NCI-H524 treated with DMSO at 0.1 percent for 48 hours (cell line): ENCODE results near the gene SAMSN1.

Source experiments
- DNase-seq: peaks from one replicate; lab custom pipeline; 2025; lab: John Stamatoyannopoulos, UW

Gene SAMSN1

DNA sequence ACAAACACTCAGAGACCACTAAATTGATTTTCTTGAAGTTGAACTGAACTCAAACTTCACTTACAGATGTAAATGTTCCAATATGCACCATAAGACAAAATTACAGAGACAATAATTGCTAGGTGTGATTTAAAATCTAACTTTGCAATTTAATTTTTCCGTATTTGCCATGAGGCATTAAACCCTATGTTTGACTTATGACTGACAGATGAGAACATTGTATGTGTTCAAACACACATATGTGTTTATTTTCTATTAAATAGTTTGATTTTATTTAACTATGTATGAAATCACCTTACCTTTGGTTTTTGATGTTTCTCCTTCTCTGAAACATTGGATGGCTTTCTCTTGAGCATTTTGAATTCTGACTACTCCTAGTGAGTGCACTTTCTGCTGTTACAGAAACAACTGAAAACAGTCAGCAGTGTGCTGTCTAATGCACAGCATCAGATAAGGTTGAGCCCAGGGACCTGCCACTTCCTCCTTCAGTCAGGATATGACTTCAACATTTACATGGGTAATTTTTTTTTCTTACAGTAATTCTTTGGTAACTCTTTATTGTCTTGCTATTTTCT lies at the start of gene SAMSN1:
SAMSN1 (minus strand) TSS at position 410 of the 575 bp plus-strand sequence; CDS start at position 356, 54 bp downstream.
- no peak for DNase-seq

DNA sequence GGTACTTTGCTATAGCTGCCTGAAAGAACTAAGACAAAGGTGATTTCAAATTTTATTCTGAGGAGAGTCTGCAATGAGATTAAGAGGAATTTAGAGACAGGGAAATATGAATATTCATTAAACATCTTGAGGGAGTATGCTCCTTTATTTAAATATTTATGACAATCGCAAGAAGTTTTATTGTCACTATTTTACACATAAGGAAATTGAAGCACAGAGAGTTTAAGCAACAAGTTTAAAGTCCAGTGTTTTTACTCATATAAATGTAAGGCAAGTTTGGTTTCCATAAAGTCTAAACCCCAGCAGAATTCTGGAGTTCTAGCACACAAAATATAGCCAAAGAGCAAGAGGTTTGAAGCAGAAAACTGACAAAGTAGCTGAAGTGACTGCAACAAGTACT lies 49.3 kb upstream of the SAMSN1 start:
- no peak for DNase-seq

DNA sequence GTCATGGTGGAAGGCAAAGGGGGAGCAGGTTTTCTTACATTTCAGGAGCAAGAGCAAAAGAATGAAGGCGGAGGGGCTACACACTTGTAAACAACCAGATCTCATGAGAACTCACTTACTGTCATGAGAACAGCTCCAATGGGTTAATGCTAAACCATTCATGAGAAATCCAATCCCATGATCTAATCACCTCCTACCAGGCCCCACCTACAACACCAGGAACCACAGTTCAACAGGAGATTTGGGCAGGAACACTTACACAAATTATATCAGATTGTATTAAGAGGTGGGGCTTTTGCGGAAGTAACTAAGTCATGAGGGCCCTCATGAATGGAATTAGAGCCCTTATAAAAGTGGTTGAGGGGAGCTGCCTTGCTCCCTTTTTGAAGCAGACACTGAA lies 48.9 kb upstream of the SAMSN1 start:
- no peak for DNase-seq

DNA sequence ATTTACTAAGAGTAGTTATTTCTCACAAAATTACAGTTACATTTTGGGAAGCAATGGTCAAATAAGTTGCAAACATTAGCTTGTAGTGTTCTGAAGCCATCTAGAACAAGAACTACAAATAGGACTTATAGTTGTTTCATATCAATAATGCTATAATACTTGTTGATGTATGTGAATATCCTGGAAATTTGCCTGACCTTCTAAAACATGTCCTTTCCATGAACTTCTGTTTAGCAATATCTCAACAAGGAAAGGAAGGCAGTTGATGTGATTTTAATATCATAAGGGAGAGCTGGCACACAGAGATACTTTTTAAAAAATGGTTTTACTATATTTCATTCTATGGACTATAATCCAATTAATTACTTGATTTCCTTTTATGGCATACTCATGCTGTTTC lies 47.1 kb upstream of the SAMSN1 start:
- no peak for DNase-seq

DNA sequence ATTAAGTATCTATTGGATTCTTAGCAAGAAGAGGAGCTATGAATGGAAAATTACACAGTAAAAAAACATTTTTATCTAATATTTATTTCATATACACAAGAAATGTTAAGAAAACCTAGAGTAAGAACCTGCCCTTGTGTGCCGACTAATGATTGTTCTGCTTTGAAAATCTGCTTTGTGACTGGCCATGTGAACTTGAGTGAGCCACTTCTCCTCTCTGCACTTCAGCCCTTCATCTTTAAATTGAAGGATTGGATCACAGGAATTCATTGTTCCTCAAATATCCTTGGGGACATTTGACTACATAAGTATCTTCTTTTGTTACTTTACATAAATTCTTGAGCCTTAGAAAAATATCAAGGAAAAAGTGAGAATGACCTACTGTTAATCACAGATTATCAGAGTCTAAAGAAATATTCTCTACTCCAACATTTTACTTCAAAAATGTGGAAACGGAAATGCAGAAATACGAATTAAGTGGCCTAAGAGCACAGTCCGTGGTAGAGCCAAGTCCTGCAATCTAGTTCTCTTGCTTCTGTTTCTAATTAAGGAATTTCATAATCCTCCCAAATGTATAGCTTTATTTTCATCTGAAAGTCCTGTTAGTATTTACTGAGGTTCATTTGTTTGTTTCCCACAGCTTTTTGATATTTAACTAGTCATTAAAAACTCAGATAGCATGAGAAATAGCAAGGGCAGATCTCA lies 46.3 kb upstream of the SAMSN1 start:
- no peak for DNase-seq

DNA sequence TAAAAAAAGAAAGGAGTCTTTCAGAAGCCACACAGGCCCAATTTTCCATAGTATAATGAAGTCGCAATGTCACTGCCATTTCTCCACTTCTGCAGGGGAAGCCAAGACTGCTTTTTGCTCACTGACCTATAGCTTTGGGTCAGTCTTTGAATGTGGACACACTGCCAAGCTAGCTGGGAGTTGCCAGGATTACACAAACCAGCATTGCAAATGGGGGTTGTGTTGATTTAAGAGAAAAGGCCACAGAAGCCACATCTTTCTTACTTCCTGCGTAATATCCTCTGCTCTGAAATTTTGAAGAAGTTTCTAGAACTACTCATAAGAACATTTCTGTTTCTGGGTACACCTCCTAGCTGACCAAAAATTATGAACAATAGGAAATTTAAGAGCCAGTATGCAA lies 45.8 kb upstream of the SAMSN1 start:
- no peak for DNase-seq

DNA sequence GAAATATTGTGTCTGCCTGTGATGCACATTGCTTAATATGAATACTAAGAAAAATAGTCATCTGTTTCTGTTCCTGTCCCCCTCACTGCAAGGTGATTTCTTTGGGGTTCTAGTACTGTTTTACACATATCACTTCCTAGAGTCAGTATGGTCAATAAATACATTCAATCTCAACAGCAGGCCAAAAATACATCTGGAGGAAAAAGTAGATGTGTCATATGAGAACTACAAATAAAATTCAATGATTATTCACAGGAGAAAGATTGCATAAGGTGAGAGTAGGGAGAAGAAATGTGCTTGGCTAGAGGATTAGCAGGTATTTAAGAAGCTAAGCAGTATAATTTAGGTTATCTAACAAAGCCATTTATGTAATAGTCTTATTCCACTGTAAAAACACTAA lies 45.3 kb upstream of the SAMSN1 start:
- DNase-seq: no peak

DNA sequence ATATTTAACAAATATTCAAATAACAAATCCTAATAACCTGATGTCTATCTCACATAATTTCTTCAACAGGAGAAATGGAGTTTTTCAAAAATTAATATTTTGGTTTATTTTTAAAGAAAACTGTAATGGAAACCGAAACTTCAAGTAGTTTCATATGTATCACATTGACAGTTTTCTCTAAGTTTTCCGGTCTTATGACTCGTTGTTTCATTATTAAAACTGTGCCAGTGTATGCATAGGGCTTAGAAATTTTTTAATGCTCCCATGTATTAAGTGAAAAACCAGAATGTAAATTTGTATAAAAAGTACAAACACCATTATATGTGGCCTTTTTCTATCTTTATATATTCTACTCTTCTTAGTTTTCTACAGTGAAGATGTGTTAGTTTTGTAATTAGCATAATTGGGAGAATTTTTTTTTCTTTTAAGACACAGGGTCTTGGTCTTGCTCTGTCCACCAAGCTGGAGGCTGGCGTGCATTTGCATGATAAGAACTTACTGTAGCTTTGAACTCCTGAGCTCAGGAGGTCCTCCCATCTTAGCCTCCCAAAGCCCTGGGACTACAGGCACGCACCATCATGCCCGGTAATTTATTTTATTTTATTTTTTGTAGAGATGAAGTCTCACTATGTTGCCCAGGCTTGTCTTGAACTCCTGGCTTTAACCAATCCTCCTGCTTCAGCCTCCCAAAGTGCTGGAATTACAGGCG lies 43.9 kb upstream of the SAMSN1 start:
- DNase-seq: no peak

DNA sequence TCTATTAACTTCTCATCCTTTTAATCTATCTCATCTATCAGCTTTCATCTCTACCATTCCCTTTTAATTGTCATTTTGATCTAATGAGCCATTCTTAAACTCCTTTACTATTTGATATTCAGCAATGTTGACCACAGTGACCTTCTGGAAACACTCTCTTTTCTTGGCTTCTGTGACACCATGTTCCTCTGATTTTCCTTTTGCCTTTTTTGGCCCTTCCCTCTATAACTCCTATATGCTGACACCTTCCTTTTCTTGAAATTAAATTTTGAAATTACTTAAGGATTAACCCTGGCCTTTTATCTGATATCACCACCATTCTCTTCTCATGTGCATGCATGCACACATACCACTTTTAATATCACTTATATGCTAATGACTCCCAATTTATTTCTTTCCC lies 41.2 kb upstream of the SAMSN1 start:
- no peak for DNase-seq

DNA sequence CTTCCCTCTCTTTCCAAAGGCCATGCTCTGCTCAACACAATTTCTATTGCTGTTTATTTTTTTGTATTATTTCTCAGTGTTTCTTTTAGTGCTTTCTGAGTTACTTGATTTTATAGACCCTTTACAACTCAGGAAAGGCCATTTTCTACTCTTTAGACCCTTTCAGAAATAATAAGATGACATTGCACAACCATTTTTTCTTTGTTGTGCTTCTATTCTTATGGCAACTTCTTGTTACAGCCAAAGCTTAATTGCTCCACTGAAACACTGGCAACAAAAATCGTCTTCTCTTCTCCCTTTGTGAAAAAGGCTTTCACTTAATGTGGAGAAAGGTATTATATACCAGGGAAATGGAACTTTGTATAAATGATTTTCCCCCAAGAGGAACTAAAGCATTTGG lies 39.0 kb upstream of the SAMSN1 start:
- DNase-seq: no peak

DNA sequence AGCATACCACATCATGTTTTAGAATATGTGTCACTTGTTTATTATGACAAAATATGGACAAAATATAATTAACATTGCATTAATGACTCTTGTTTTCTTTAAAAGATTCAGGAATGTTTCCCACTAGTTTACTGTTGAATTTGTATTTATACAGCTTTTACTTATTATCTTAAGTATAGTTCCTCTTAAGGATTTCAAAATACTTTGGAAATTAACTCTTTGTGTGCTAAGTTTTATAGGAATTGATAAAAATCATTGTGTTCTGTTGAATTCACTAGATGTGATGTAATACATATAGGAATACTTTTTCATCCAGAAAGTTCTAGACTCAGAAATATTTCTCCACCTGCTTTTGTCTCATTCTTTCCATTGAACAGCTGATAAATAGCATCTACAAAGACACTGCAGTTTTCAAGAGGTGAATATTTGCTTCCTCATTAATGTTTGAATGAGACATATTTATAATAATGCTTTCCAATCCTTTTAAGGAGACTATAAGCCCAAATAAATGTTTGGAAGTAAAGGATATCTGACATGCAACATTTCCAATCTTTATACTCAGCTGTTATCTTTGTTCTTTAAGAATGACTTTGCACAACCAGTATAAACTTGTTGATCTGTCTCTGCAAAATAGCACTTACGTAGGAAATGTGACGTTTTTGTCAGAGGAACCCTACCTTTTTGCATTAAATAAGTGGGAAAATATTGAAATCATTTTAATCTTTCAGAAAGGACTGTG lies 38.4 kb upstream of the SAMSN1 start:
- no peak for DNase-seq

DNA sequence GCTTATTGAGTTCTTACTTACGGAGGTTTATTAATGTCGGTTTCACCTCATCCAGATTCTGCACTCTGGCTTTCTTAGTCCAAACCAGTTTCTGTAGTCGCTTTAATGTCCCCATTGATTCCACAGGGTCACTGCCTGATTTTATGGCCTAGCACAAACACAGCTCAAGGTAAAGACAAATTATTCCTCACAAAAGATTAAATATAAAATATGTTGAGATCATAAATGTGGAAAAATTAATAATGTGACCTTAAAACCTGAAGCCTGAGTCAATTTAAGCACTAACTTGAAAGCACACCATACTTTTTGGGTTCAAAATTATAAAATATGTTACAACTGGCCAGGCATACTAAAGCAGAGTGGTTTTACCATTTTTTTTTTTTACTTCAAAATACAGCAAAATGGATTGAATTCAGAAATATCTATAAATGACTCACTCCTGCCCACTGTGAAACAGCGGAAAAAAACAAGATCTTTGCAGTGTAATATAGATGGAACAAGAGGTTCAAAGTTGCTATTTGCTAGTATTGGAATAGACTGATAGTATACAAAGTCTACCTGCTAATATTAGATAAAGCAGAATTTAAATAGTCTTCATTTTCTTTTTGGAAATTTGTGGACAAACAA lies 37.6 kb upstream of the SAMSN1 start:
- no peak for DNase-seq

DNA sequence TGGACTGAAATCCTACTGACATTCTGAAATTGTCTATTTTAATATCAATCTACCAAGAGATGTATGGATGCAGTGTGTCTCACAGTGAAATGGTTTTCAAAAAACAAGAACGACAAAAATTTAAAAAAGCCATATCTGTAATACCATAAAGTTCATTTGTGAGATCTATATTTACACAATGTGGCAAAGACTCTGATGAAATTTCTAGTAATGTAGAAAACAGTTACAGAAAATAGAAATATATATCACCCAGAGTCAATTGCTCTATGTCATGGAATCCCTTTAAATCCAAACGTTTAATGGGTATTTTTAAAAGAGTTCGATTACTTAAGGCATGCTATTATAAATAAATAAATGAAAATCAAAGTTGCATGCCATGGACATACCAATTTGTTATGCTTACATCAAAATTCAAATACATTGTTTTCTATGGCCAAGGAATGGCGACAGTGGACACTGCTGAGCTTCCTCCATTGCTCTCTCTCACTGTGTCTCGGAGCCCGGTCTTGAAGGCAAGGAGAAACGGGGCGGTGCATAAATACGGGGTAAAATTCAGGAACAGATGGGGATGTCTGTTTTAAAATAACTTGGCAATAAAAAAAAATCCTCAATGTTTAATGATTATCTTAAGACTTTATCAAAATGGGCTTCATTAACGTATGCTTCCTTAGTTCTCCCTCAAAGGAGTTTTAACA lies 37.0 kb upstream of the SAMSN1 start:
- no peak for DNase-seq

DNA sequence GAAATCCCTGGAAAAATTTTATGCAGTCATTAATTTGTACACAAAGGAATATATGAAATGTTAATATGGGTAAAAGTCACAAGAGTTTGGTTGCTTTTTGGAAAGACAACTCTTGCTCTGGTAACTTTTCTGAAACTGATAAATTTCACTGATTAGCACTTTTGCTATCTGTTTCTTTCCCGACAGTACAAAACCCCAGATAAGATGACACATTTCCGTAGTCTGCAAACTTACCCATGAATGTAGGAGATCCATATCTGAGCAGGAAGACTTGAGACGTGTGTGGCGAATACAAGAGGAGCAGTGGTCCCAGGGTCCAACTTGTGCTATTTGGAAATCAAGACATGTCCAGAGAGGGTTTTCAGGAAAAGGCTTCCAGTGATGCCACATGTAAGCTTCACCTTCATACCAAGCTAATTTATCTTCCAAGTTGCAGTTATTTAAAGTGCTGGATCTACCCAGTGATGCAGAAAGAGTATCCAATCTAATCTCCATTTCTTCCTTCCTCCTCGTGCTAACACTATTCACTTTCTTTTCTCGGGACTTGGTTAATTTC lies 35.9 kb upstream of the SAMSN1 start:
- DNase-seq: no peak

DNA sequence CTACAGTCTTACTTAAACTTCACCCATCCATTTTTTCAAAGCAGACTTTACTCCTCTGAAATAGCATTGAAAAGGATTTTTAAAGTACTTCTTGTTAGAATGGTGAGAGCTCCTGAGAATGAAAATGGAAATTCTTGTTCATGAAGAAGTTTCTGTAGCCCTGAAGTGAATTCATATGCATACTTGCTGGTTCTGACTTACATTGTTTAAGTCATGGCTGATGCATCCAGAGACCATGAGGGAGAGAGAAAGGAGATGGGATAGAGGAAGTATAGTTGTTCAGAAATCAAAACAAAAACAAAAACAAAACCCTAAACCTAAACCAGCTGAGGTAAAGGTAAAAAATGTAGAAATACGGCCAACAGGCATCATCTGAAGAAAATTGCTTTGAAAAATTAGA lies 27.1 kb upstream of the SAMSN1 start:
- no peak for DNase-seq

DNA sequence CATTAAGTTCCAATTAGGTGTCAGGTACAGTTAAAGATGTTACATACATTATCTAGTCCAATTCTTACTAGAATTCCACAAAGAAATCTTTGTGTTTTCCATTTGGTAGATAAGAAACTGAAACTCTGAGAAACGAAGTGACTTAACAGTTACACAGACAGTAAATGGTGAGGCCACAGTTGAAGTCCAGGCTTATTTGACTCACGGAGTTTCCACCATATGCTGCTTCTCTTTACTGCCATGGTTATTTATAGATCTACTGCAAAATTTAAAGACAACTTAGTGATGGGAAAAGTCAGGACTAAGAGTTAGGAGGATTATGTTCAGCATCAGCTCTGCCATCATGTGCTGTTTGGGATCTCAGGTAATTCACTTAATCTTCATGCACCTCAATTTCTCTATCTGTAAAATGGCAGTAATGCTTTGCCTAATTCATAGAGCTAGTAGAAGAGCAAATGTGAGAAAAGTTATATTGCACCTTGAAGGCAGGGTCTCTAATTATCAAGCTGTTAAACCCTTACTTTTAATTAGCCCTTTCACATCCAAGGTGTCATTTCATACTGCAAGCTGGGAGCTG lies 26.2 kb upstream of the SAMSN1 start:
- no peak for DNase-seq

DNA sequence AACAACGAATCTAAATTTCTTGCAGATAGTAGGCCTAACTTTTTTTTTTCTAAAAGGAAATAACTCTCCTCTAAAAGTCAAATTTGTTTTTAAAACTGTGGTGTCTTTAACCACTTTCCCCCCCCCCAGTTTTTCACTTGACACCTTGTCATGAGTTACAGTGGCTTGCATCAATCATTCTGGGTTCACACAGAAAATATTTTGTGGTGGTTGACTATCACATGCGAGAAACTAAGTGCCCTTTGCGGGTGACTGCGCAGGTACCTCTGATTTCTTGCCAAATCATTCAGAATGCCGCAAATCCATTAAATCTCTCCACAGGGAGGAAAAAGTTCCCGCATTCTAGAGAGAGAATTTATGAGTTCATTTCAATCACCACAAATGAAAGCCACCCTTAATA lies 23.8 kb upstream of the SAMSN1 start:
- DNase-seq: no peak

DNA sequence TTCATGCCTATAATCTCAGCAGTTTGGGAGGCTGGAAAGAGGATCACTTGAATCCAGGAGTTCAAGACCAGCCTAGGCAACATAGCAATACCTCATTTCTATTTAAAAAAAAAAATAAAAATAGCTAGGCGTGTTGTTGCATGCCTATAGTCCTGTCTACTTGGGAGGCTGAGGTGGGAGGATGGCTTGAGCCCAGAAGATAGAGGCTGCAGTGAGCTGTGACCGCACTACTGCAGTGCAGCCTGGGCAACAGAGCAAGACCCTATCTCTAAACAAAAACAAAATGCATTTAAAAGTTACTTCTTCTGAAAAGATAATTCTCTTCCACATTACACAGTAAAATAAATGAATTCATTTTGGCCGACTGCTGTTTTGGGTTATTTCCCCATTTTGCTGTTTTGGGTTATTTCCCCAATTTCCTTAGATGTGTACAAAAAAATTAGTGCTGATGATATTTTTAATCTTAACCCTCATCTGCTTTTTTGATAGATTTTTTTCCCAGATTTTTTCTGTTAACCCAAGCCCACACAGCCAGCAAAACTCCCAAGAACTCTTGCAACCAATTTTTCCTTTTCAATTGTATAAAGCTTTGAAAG lies 23.0 kb upstream of the SAMSN1 start:
- DNase-seq: no peak

DNA sequence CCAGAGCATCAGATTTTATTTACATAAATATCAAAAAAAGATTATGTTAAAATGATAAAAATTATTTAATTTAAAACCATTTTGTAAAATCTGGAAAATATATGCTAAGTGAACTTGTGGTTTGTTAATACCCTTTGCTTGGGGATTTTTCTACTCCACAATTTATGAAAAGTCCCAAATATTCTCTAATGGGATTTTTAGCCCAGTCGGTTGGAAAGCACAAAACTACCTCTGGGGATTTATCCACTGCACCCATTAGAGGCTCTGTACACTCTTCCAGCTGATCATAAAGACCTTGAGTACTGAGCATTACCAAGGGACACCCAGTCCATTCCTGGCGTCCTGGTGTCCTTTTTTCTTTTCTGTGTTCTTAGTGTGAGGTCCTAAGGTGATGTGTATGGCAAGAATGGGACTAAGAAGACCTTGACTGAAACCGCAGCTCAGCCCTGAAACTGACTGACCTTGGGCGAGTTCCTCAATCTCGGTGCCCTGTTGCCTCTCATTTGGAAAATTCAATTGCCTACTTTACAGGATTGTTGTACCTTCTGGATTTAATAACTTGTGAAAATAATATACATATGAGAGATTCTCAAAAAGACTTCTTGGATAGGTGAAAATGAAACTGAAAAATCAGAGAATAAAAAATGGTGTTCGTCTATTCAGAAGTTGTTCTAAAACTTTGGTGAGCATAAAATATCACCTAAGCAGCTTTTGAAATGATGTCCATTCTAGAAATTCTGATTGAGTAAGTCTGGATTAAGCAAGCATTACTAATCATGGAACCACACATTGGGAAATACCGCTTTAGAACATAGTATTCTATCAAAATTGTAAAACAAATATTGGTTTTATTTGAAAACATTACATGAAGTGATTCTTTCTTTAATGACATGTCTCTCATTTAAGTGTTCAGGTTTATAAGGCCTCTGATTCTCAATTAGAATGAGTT lies 21.5 kb upstream of the SAMSN1 start:
- DNase-seq: no peak
